ENCODE results near the gene KIAA1755. TPM values are rescaled to one million over a fixed set of nuclear protein-coding genes. Genes with fewer than 3 reads are reported as not detected.
A peak's percentile ranks its signal among the peaks of the same experiment; 100 is the strongest.

Gene KIAA1755
- total RNA-seq, 1 experiment from 2014 or later = 0.17 TPM

DNA sequence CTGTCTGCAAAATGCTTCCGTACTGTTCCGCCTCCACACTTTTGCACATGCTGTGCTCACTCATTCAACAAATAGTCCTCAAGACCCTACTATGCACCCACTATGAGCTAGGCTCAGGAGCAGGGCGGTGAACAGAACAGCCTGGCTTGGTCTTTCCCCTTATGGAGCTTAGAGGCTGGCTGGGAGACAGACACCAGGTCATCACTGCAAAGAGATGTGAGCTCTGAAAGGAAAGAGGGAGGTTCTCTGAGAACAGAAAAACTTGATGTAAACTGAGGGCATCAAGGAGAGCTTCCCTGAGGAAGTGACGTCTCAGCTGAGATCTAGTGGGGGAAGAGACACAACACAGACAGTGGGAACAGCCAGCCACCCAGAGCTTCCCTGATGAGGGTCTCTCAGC, 64.5 kb downstream of the KIAA1755 start:
- no peak overlapping the region for H3K4ac ChIP-seq (ENCODE audit: low read depth, low read length)
- no peak overlapping the region for H4K91ac ChIP-seq (ENCODE audit: insufficient read length, low read depth, low read length)
- H3K79me1 ChIP-seq (ENCODE audit: insufficient read depth, low read depth, low read length, poor library complexity, severe bottlenecking) = no peaks in the 10 kb centered on the region
- Mint-ChIP-seq H3K4me3 (no peak overlapping the region; a peak in 1 of 5 replicates), H3K9me3 (peaks cover 5 to 6% of the 10 kb centered on the region in 2 experiments), H3K27me3 (ENCODE audit: low read depth) (peaks cover 11% of the 10 kb centered on the region), H3K36me3 (ENCODE audit: insufficient read depth in 1 of 3, low read depth in 3 of 3) (peaks cover 0 to 5% (median 4%) of the 10 kb centered on the region in 3 experiments; a peak in 1 of 7 replicates), H3K4me1 (peaks cover 13 to 17% of the 10 kb centered on the region in 2 experiments; a peak in 3 of 4 replicates), H3K27ac (peak overlapping the region in 1 of 3 experiments; percentile 40; a peak in 2 of 7 replicates)
- no peak overlapping the region for H3K9ac ChIP-seq (ENCODE audit: extremely low read depth, insufficient read length, low read length)
- no peaks in the 10 kb centered on the region for H3K9me3 ChIP-seq (ENCODE audit: control insufficient read depth, low read depth, low read length)
- no peaks in the 10 kb centered on the region for H3K79me2 ChIP-seq (ENCODE audit: insufficient read depth, low read length)
- no peak overlapping the region for H3T11ph ChIP-seq (ENCODE audit: low read length)
- H2AFZ ChIP-seq (ENCODE audit: low read length) = no peak overlapping the region
- no peak overlapping the region for H3K4me2 ChIP-seq (ENCODE audit: insufficient read depth, insufficient read length, low read length)
- H2BK120ac ChIP-seq (ENCODE audit: low read depth, low read length, poor library complexity, severe bottlenecking) = no peak overlapping the region
- H3K4me1 ChIP-seq (ENCODE audit: insufficient read depth, low read length) = no peaks in the 10 kb centered on the region
- H3K27me3 ChIP-seq (ENCODE audit: insufficient read depth, low read length) = no peaks in the 10 kb centered on the region
- no peak overlapping the region for H3K56ac ChIP-seq (ENCODE audit: insufficient read length, low read depth, low read length)
- no peak overlapping the region for H3K14ac ChIP-seq (ENCODE audit: insufficient read depth, low read length)
- TF ChIP-seq CTCF (conservative IDR thresholded peaks at IDR 0.05) = no peak
- H3K27ac ChIP-seq (ENCODE audit: insufficient read length, low read depth, low read length) = no peak overlapping the region
- H2AK5ac ChIP-seq (ENCODE audit: insufficient read length, low read length) = no peak overlapping the region
- no CpG with 5 or more reads among the region's 4 CpGs for WGBS (ENCODE audit: extremely low coverage, insufficient read length, low lambda C conversion rate)
- no peak overlapping the region for H2BK12ac ChIP-seq (ENCODE audit: insufficient read length, low read depth, low read length)
- no peaks in the 10 kb centered on the region for H4K20me1 ChIP-seq (ENCODE audit: control insufficient read depth, insufficient read depth, insufficient read length)
- H4K5ac ChIP-seq (ENCODE audit: insufficient read length, low read depth, low read length) = no peak overlapping the region
- H2BK15ac ChIP-seq (ENCODE audit: low read depth, low read length) = no peak overlapping the region
- H2BK5ac ChIP-seq (ENCODE audit: insufficient read length, low read length) = no peak overlapping the region
- H2BK20ac ChIP-seq (ENCODE audit: low read depth, low read length, poor library complexity, severe bottlenecking) = no peak overlapping the region
- no peaks in the 10 kb centered on the region for H3K23me2 ChIP-seq (ENCODE audit: insufficient read length, low read depth, low read length, poor library complexity, severe bottlenecking)
- no peak overlapping the region for H3K18ac ChIP-seq (ENCODE audit: insufficient read length, low read depth, low read length)
- H3K23ac ChIP-seq (ENCODE audit: insufficient read length, low read depth, low read length) = no peak overlapping the region
- H4K8ac ChIP-seq (replicated peaks; ENCODE audit: insufficient read length, low read depth, low read length) = no peak overlapping the region
- DNase-seq = no peak

All from H9 (cell line).